ENCODE results near the gene ZNF561.

The ZNF561 gene

DNA sequence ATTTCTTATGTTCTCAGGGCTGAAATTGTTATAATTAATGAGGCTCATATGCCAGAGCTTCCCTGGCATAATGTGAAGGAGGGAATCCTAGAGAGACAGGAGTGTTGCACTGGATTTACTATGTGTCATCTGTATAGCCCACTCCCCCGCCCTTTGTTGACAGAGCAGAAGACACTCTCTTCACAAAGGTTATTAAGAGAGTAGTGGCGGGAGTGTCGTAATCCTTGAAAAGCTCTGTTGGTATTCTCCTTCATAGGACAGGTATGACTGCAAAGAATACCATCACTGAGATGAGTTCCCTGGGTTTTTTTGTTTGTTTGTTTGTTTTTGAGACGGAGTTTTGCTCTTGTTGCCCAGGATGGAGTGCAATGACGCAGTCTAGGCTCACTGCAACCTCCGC lies 50.8 kb downstream of the ZNF561 start:
- DNase-seq: no peak

DNA sequence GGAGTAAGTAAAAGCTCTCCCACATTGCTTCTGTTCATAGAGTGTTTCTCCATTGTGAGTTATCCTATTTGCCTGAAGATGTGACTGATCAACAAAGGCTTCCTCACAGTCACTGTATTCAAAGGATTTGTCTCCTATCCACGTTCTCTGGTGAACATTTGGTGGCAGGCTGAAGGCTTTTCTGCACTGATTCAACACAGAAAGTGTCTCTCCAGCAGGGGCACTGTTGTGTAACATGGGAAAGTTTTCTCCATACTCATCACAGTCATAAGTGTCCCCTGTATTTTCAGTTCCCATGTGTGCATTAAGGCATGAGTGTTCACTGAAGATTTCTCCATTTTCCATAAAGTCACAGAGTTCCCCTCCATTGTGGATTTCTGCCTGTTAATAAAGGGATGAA lies 54.3 kb downstream of the ZNF561 start:
- no peak for DNase-seq

DNA sequence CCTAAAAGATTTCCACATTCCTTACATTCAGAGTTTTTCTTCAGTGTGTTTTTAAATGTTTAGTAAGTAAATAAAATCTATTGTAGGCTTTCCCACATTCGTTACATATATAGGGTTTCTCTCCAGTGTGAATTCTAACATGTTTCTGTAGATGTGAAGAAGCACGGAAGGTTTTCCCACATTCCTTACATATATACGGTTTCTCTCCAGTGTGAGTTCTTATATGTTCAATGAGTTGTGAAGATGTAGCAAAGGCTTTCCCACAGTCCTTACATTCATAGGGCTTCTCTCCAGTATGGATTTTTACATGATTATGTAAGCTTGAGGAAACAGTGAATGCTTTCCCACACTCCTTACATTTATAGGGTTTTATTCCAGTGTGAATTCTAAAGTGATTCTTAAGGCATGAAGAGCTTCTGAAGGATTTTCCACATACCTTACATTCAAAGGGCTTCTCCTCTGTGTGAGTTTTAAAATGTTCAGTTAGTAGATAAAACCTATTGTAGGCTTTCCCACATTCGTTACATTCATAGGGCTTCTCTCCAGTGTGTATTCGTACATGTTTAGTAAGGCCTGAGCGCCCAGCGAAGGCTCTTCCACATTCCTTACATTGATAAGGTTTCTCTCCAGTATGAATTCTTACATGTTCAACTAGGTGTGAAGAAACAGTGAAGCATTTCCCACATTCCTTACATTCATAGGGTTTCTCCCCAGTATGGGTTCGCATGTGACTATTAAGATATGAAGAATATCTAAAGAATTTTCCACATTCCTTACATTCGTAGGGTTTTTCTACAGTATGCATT lies 54.9 kb downstream of the ZNF561 start:
- DNase-seq: peak; percentile 1
